ENCODE results near the gene TLCD5. TPM values are rescaled to one million over a fixed set of nuclear protein-coding genes. Genes with fewer than 3 reads are reported as not detected.
A peak's percentile ranks its signal among the peaks of the same experiment; 100 is the strongest.

TLCD5 gene
- total and polyA plus RNA-seq, 2 experiments from 2014 or later: 6.8 to 10.6 TPM

DNA sequence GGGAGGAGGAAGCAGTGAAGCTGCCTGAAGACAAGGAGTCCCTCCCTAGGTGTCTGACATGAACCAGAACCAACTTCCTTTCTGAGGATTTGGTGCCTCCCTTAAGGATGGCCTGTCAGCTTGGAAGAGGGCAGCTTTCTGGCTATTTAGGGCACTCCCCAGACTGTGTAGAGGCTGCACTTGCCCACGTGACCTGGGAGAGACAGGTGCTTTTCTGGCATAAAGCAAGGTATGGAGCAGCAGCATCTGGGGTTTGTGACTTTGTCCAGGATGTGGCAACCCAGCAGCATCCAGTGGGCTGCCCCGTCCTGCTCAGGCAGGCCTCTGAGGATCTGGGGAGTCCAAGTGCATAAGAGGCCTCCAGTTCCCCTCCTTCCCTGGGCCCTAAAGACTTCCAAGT, 42.0 kb upstream of the TLCD5 start:
- no peak overlapping the region for H3K4me2 ChIP-seq (ENCODE audit: unreplicated experiment)
- H3K9me2 ChIP-seq (ENCODE audit: insufficient read depth): no peaks in the 10 kb centered on the region
- in situ Hi-C loops (cut with MboI): no loop called here
- no peak for TF ChIP-seq EZH2phosphoT487 (IDR thresholded peaks at IDR 0.05; ENCODE audit: insufficient read depth, low read depth)
- TF ChIP-seq EZH2 (IDR thresholded peaks at IDR 0.05; ENCODE audit: insufficient read depth, poor library complexity, severe bottlenecking): no peak
- no peaks in the 10 kb centered on the region for H4K20me1 ChIP-seq (ENCODE audit: insufficient read depth)
- no peak overlapping the region for H3K4me3 ChIP-seq
- DNase-seq: no peak
- H3F3A ChIP-seq (ENCODE audit: insufficient read depth): peaks cover 10% of the 10 kb centered on the region; the same call in 1 of the 2 replicates
- no peaks in the 10 kb centered on the region for H3K79me2 ChIP-seq (ENCODE audit: insufficient read depth)
- H3K27me3 ChIP-seq (replicated peaks; ENCODE audit: insufficient read depth): no peaks in the 10 kb centered on the region
- H3K9me3 ChIP-seq (ENCODE audit: low read depth): no peaks in the 10 kb centered on the region
- no peak overlapping the region for H2AFZ ChIP-seq
- 64 to 68% methylated on average over 2 of the region's 2 CpGs for WGBS, 2 experiments (ENCODE audit: low coverage in 1 of 2, low lambda C conversion rate in 2 of 2, missing lambda C conversion rate in 2 of 2)
- peaks cover 11% of the 10 kb centered on the region for H3K4me1 ChIP-seq (ENCODE audit: insufficient read depth)
- no peak overlapping the region for H3K9ac ChIP-seq
- H3K36me3 ChIP-seq (ENCODE audit: low read depth): no peaks in the 10 kb centered on the region
- no peak overlapping the region for H3K27ac ChIP-seq

DNA sequence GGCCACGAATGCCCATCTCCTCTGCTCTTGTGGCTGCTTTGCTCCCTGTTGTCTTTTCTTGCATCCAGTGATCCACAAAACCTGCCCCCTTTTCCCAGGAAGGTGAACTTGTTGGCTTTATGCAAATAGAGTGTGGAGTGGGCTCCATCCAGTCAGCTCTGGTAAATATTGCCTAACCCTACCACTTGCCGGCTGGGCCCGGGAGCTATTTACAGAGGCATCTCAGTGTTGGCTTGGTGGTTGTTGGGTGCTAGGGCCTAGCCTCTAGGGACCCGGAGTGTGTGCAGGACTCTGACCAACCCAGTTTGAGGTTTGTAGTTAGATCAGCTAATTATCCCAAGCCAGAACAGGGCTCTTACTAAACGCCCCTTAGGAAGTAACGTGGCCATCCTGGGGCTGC, 40.8 kb upstream of the TLCD5 start:
- no peak for DNase-seq
- no peak overlapping the region for H3K4me2 ChIP-seq (ENCODE audit: unreplicated experiment)
- WGBS, 2 experiments (ENCODE audit: low coverage in 1 of 2, low lambda C conversion rate in 2 of 2, missing lambda C conversion rate in 2 of 2): 93 to 98% methylated on average over 6 of the region's 6 CpGs
- H3K4me3 ChIP-seq: no peak overlapping the region
- TF ChIP-seq EZH2phosphoT487 (IDR thresholded peaks at IDR 0.05; ENCODE audit: insufficient read depth, low read depth): no peak
- TF ChIP-seq EZH2 (IDR thresholded peaks at IDR 0.05; ENCODE audit: insufficient read depth, poor library complexity, severe bottlenecking): no peak
- no peaks in the 10 kb centered on the region for H3K9me2 ChIP-seq (ENCODE audit: insufficient read depth)
- no peaks in the 10 kb centered on the region for H3K36me3 ChIP-seq (ENCODE audit: low read depth)
- no peak overlapping the region for H2AFZ ChIP-seq
- H3K27me3 ChIP-seq (replicated peaks; ENCODE audit: insufficient read depth): no peaks in the 10 kb centered on the region
- in situ Hi-C loops (cut with MboI): no loop called here
- peaks cover 10% of the 10 kb centered on the region; the same call in 1 of the 2 replicates for H3F3A ChIP-seq (ENCODE audit: insufficient read depth)
- H4K20me1 ChIP-seq (ENCODE audit: insufficient read depth): no peaks in the 10 kb centered on the region
- H3K9me3 ChIP-seq (ENCODE audit: low read depth): no peaks in the 10 kb centered on the region
- H3K9ac ChIP-seq: no peak overlapping the region
- H3K27ac ChIP-seq: no peak overlapping the region
- H3K79me2 ChIP-seq (ENCODE audit: insufficient read depth): no peaks in the 10 kb centered on the region
- H3K4me1 ChIP-seq (ENCODE audit: insufficient read depth): peaks cover 11% of the 10 kb centered on the region

DNA sequence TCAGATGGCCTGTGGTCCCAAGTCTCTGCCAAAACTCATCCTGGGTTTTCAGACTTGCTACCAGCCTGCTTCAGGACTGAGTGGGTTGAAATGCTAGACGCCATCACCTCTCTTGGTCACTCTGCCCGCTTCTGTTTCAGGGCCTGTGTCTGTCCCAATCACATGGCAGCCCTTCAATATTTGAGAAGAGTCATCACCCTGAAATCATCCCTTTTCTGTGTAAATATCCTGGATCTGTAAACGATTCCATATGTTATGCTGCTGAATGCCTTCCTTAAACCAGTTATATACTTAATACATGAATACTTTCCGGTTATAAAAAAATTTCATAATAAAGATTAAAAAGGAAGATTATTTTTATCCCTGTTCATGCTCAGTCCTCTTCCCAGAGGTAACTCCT, 39.8 kb upstream of the TLCD5 start:
- no peaks in the 10 kb centered on the region for H3K9me3 ChIP-seq (ENCODE audit: low read depth)

DNA sequence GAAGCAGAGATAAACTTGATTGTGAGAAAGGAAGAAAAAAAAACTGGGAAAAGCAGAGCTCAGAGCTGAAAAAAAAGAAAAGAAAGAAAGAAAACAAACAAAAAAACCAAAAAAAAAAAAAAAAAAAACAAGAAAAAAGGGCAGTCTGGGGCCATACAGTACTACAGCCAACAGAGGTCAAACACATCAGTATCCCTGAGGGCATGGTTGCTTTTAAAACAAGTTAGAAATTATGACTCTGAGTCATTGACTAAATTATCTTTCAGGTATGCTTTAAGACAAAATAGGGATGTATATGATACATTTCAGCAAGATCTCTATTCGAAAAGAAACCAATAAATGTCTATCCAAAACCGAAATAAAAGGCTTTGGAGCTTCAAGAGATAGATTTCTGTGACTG, 37.1 kb upstream of the TLCD5 start:
- WGBS, 2 experiments (ENCODE audit: low coverage in 1 of 2, low lambda C conversion rate in 2 of 2, missing lambda C conversion rate in 2 of 2): 82 to 90% methylated on average over 2 of the region's 2 CpGs
- Histone ChIP-seq H3K27ac (no peak overlapping the region), H2AFZ (no peak overlapping the region), H3K4me3 (no peak overlapping the region), H3K9ac (no peak overlapping the region), H3K9me2 (ENCODE audit: insufficient read depth) (no peaks in the 10 kb centered on the region), H3K4me1 (ENCODE audit: insufficient read depth) (peaks cover 11% of the 10 kb centered on the region), H3K9me3 (ENCODE audit: low read depth) (no peaks in the 10 kb centered on the region), H3K4me2 (ENCODE audit: unreplicated experiment) (no peak overlapping the region), H3K79me2 (ENCODE audit: insufficient read depth) (no peaks in the 10 kb centered on the region), H3F3A (ENCODE audit: insufficient read depth) (peaks cover 10% of the 10 kb centered on the region; the same call in 1 of the 2 replicates), H4K20me1 (ENCODE audit: insufficient read depth) (no peaks in the 10 kb centered on the region), H3K27me3 (replicated peaks; ENCODE audit: insufficient read depth) (peaks cover 14% of the 10 kb centered on the region; the same call in 1 of the 2 replicates), H3K36me3 (ENCODE audit: low read depth) (no peaks in the 10 kb centered on the region)
- in situ Hi-C loops (cut with MboI): no loop called here
- TF ChIP-seq EZH2phosphoT487 (IDR thresholded peaks at IDR 0.05; ENCODE audit: insufficient read depth, low read depth) (no peak), EZH2 (IDR thresholded peaks at IDR 0.05; ENCODE audit: insufficient read depth, poor library complexity, severe bottlenecking) (no peak)
- DNase-seq: no peak

More for the DNA sequence above, 39.8 kb upstream of the TLCD5 start:
- Histone ChIP-seq H3K4me2 (ENCODE audit: unreplicated experiment) (peak overlapping the region; percentile 46), H4K20me1 (ENCODE audit: insufficient read depth) (no peaks in the 10 kb centered on the region), H3K27me3 (replicated peaks; ENCODE audit: insufficient read depth) (no peaks in the 10 kb centered on the region), H3K79me2 (ENCODE audit: insufficient read depth) (no peaks in the 10 kb centered on the region), H3K27ac (no peak overlapping the region), H3K4me3 (no peak overlapping the region), H2AFZ (no peak overlapping the region), H3K9ac (no peak overlapping the region), H3F3A (ENCODE audit: insufficient read depth) (peaks cover 10% of the 10 kb centered on the region; the same call in 1 of the 2 replicates), H3K9me2 (ENCODE audit: insufficient read depth) (no peaks in the 10 kb centered on the region), H3K36me3 (ENCODE audit: low read depth) (no peaks in the 10 kb centered on the region), H3K4me1 (ENCODE audit: insufficient read depth) (peaks cover 11% of the 10 kb centered on the region)
- peak; percentile 86 for DNase-seq
- WGBS, 2 experiments (ENCODE audit: low coverage in 1 of 2, low lambda C conversion rate in 2 of 2, missing lambda C conversion rate in 2 of 2): 39 to 41% methylated on average over 4 of the region's 4 CpGs
- in situ Hi-C loops (cut with MboI): no loop called here
- TF ChIP-seq EZH2 (IDR thresholded peaks at IDR 0.05; ENCODE audit: insufficient read depth, poor library complexity, severe bottlenecking) (no peak), EZH2phosphoT487 (IDR thresholded peaks at IDR 0.05; ENCODE audit: insufficient read depth, low read depth) (no peak)

DNA sequence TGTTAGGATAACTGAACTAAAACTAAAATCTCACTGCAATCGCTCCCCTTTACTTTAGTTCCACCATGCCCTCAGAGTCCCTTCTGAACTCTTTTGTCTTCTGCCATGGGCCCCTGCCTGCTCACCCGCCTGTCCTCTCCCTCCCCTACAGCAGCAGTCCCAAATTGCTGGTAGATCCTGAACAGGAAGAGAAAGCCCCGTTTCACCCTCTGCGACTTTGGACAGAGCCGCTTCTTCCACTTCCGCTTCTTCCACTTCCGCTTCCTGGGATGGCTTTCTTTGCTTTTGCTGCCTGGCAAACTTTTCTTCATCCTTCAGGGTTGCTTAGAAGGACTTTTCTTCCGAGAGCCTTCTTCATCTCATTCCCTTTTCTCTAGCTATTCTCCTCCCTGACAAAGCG, 35.7 kb upstream of the TLCD5 start:
- WGBS, 2 experiments (ENCODE audit: low coverage in 1 of 2, low lambda C conversion rate in 2 of 2, missing lambda C conversion rate in 2 of 2): 79 to 85% methylated on average over 9 of the region's 9 CpGs
- Histone ChIP-seq H3F3A (ENCODE audit: insufficient read depth) (peaks cover 10% of the 10 kb centered on the region; the same call in 1 of the 2 replicates), H3K27ac (no peak overlapping the region), H3K4me1 (ENCODE audit: insufficient read depth) (peaks cover 11% of the 10 kb centered on the region), H3K9ac (no peak overlapping the region), H3K9me3 (ENCODE audit: low read depth) (no peaks in the 10 kb centered on the region), H3K79me2 (ENCODE audit: insufficient read depth) (no peaks in the 10 kb centered on the region), H2AFZ (no peak overlapping the region), H3K4me2 (ENCODE audit: unreplicated experiment) (no peak overlapping the region), H3K36me3 (ENCODE audit: low read depth) (no peaks in the 10 kb centered on the region), H4K20me1 (ENCODE audit: insufficient read depth) (no peaks in the 10 kb centered on the region), H3K27me3 (replicated peaks; ENCODE audit: insufficient read depth) (peaks cover 27% of the 10 kb centered on the region), H3K9me2 (ENCODE audit: insufficient read depth) (no peaks in the 10 kb centered on the region), H3K4me3 (no peak overlapping the region)
- in situ Hi-C loops (cut with MboI): no loop called here
- DNase-seq: no peak
- TF ChIP-seq EZH2phosphoT487 (IDR thresholded peaks at IDR 0.05; ENCODE audit: insufficient read depth, low read depth) (no peak), EZH2 (IDR thresholded peaks at IDR 0.05; ENCODE audit: insufficient read depth, poor library complexity, severe bottlenecking) (no peak)
